Measurements from ENCODE around the gene ABCC9. TPM values are rescaled to one million over a fixed set of nuclear protein-coding genes. Genes with fewer than 3 reads are reported as not detected.
"Not testable (repeated sequence)": the region's sequence is repeated elsewhere in the genome, so short reads cannot be mapped to it uniquely, and the experiment has no call there.

Gene ABCC9
- total RNA-seq, 1 donor from 2014 or later: 2.7 TPM

GRCh38 chr12:21797539-21797938 is 143.7 kb downstream of the ABCC9 start:
- DNase-seq (ENCODE audit: low spot score): no peak
- Mint-ChIP-seq H3K4me3 (ENCODE audit: unreplicated experiment) (no peak overlapping the region), H3K36me3 (ENCODE audit: low read depth) (peaks cover 3% of the 10 kb centered on the region), H3K4me1 (ENCODE audit: low read depth) (no peaks in the 10 kb centered on the region), H3K9me3 (ENCODE audit: low read depth) (peaks cover 13% of the 10 kb centered on the region), H3K27me3 (ENCODE audit: low read depth) (peaks cover 10% of the 10 kb centered on the region), H3K27ac (ENCODE audit: unreplicated experiment) (no peak overlapping the region)
- no peak for TF ChIP-seq CTCF (IDR thresholded peaks at IDR 0.05)

DNA sequence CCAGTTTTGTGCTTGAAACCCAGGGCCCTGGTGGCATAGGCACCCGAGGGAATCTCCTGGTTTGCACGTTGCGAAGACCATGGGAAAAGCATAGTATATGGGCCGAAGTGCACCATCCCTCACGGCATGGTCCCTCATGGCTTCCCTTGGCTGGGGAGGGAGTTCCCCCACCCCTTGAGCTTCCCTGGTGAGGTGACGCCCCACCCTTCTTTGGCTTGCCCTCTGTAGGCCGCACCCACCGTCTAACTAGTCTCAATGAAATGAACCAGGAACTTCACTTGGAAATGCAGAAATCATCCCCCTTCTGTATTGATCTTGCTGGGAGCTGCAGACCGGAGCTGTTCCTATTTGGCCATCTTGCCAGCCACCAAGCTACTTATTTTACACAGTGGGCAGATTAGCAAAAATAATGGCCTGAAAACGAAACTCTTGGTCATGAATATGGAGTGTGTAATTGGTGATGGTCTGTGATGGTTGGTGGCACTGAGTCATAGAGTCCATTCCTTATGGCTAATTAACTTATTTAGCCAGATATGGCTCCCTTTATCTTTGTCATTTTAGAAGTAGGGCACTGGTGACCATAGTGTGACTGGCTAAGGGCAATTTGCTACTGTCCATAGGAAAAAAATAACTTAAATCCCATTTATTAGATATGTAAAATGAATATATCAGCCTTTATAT is 145.4 kb downstream of the ABCC9 start:
- no peaks in the 10 kb centered on the region for H3K4me1 Mint-ChIP-seq (ENCODE audit: low read depth)
- peak; percentile 48 for DNase-seq (ENCODE audit: low spot score)
- H3K27me3 Mint-ChIP-seq (ENCODE audit: low read depth): peaks cover 11% of the 10 kb centered on the region
- H3K9me3 Mint-ChIP-seq (ENCODE audit: low read depth): peaks cover 21% of the 10 kb centered on the region
- no peak overlapping the region for H3K27ac Mint-ChIP-seq (ENCODE audit: unreplicated experiment)
- peaks cover 4% of the 10 kb centered on the region for H3K36me3 Mint-ChIP-seq (ENCODE audit: low read depth)
- TF ChIP-seq CTCF (IDR thresholded peaks at IDR 0.05): no peak
- no peak overlapping the region for H3K4me3 Mint-ChIP-seq (ENCODE audit: unreplicated experiment)

GRCh38 chr12:21794807-21795595 is 146.2 kb downstream of the ABCC9 start:
- not testable (repeated sequence) for H3K4me3 Mint-ChIP-seq (ENCODE audit: unreplicated experiment); H3K4me1 Mint-ChIP-seq (ENCODE audit: low read depth); H3K36me3 Mint-ChIP-seq (ENCODE audit: low read depth); H3K27ac Mint-ChIP-seq (ENCODE audit: unreplicated experiment)
- Mint-ChIP-seq H3K27me3 (ENCODE audit: low read depth) (peaks cover 11% of the 10 kb centered on the region), H3K9me3 (ENCODE audit: low read depth) (peaks cover 29% of the 10 kb centered on the region)
- peak; percentile 53 for DNase-seq (ENCODE audit: low spot score)

GRCh38 chr12:21789687-21790086 is 151.5 kb downstream of the ABCC9 start:
- not testable (repeated sequence) for H3K4me3 Mint-ChIP-seq (ENCODE audit: unreplicated experiment); H3K4me1 Mint-ChIP-seq (ENCODE audit: low read depth); DNase-seq (ENCODE audit: low spot score); H3K27ac Mint-ChIP-seq (ENCODE audit: unreplicated experiment); H3K36me3 Mint-ChIP-seq (ENCODE audit: low read depth)
- peaks cover 27% of the 10 kb centered on the region for H3K9me3 Mint-ChIP-seq (ENCODE audit: low read depth)
- peaks cover 11% of the 10 kb centered on the region for H3K27me3 Mint-ChIP-seq (ENCODE audit: low read depth)

GRCh38 chr12:21788089-21788983 is 152.9 kb downstream of the ABCC9 start:
- peaks cover 20% of the 10 kb centered on the region for H3K9me3 Mint-ChIP-seq (ENCODE audit: low read depth)
- no peak for TF ChIP-seq CTCF (IDR thresholded peaks at IDR 0.05)
- no peak overlapping the region for H3K4me3 Mint-ChIP-seq (ENCODE audit: unreplicated experiment)
- peaks cover 5% of the 10 kb centered on the region for H3K27me3 Mint-ChIP-seq (ENCODE audit: low read depth)
- no peak for DNase-seq (ENCODE audit: low spot score)
- peaks cover 3% of the 10 kb centered on the region for H3K36me3 Mint-ChIP-seq (ENCODE audit: low read depth)
- H3K27ac Mint-ChIP-seq (ENCODE audit: unreplicated experiment): no peak overlapping the region
- H3K4me1 Mint-ChIP-seq (ENCODE audit: low read depth): peaks cover 6% of the 10 kb centered on the region

GRCh38 chr12:21786041-21786531 is 155.1 kb downstream of the ABCC9 start:
- Mint-ChIP-seq H3K36me3 (ENCODE audit: low read depth) (peaks cover 2% of the 10 kb centered on the region), H3K4me1 (ENCODE audit: low read depth) (peaks cover 6% of the 10 kb centered on the region), H3K9me3 (ENCODE audit: low read depth) (peaks cover 11% of the 10 kb centered on the region), H3K27ac (ENCODE audit: unreplicated experiment) (peak overlapping the region; percentile 61), H3K4me3 (ENCODE audit: unreplicated experiment) (no peak overlapping the region), H3K27me3 (ENCODE audit: low read depth) (no peaks in the 10 kb centered on the region)
- no peak for TF ChIP-seq CTCF (IDR thresholded peaks at IDR 0.05)
- DNase-seq (ENCODE audit: low spot score): no peak

GRCh38 chr12:21782723-21783122 is 158.5 kb downstream of the ABCC9 start:
- not testable (repeated sequence) for H3K4me1 Mint-ChIP-seq (ENCODE audit: low read depth); H3K9me3 Mint-ChIP-seq (ENCODE audit: low read depth); H3K27me3 Mint-ChIP-seq (ENCODE audit: low read depth); H3K4me3 Mint-ChIP-seq (ENCODE audit: unreplicated experiment); H3K27ac Mint-ChIP-seq (ENCODE audit: unreplicated experiment); H3K36me3 Mint-ChIP-seq (ENCODE audit: low read depth); DNase-seq (ENCODE audit: low spot score)

All from chondrocyte (in vitro differentiated cells).